Spleen (tissue), 7 donors: ENCODE measurements around the gene PRDM16.

ENCODE experiments used
- POLR2AphosphoS5 ChIP-seq, 3 donors: sonication (generic); formaldehyde crosslinking; IDR thresholded peaks; one replicate each; pipeline ENCODE4 v1.5.1; 2017; ENCODE audit warnings: antibody characterized with exemption in 3 of 3
- TF ChIP-seq, protein P1 (sequence below), 11 experiments: fragments of 200-600 bp in 7 of 11; fragments of 450-650 bp in 4 of 11; sonication (generic) in 4 of 11; IDR thresholded peaks in 8 of 11; conservative IDR thresholded peaks in 3 of 11; 1 replicate in 7 of 11; 2 replicates in 4 of 11; pipeline versions ENCODE4 v1.4.0 to v1.8.0; 2016 to 2021; ENCODE audit warnings: antibody characterized with exemption in 11 of 11, inconsistent platforms in 4 of 11, mild to moderate bottlenecking in 1 of 11
- donor health status: DM: no; HTN: no; CAD: no; lungs with moderate emphysema.
- donor health status: DM: no; HTN: no; CAD: no.
- donor health status: DM: no; HTN: no; CAD: no.

DNA sequence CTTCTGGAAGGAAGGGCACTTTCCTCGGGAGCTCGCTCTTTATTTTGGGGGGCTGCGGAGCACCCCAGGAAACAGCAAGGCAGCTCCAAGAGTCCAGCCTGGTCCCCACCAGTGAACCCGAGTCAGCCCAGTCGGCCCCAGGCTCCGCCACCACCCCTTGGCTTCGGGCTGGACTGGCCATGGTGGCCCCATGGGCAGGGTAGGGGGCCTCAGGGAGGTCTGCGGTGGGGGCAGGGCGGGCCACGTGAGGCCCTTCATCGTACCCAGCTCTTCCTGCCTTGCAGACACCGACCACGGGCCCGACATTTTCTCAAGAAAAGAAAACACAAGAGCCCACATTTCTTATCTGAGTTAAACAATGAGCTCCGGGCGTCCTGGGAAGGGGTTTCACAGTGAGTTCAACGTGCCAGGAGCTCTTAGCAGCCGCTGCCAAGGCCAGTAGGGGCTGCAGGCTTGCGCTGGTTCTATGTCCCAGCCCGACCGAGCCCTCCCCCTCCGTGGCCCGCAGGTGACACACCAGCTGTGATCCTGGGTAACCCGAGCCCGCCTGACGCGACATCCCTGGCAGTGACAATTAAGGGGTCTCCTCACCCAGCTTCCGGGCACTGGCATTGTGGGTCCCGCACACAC lies 66.2 kb downstream of the PRDM16 start:
- TF ChIP-seq, protein P1, sequence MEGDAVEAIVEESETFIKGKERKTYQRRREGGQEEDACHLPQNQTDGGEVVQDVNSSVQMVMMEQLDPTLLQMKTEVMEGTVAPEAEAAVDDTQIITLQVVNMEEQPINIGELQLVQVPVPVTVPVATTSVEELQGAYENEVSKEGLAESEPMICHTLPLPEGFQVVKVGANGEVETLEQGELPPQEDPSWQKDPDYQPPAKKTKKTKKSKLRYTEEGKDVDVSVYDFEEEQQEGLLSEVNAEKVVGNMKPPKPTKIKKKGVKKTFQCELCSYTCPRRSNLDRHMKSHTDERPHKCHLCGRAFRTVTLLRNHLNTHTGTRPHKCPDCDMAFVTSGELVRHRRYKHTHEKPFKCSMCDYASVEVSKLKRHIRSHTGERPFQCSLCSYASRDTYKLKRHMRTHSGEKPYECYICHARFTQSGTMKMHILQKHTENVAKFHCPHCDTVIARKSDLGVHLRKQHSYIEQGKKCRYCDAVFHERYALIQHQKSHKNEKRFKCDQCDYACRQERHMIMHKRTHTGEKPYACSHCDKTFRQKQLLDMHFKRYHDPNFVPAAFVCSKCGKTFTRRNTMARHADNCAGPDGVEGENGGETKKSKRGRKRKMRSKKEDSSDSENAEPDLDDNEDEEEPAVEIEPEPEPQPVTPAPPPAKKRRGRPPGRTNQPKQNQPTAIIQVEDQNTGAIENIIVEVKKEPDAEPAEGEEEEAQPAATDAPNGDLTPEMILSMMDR (IDR thresholded peaks at IDR 0.05 in 8 of 11, conservative IDR thresholded peaks at IDR 0.05 in 3 of 11): no peak
- no peak for TF ChIP-seq POLR2AphosphoS5 (IDR thresholded peaks at IDR 0.05)
